ENCODE results near the gene CTDSP2.

GRCh38 chr12:57874166-57875108, 27.9 kb upstream of the CTDSP2 start:
- TF ChIP-seq POLR2AphosphoS5 (IDR thresholded peaks at IDR 0.05; ENCODE audit: low read depth, low read length) (no peak), POLR2A (IDR thresholded peaks at IDR 0.05; ENCODE audit: low read depth, low read length) (no peak)
